H1 (cell line): ENCODE results near the gene UIMC1. TPM values are rescaled to one million over a fixed set of nuclear protein-coding genes. Genes with fewer than 3 reads are reported as not detected.

Experiments used
- CTCF ChIA-PET: fragments of 300-600 bp; sonication (Branson Sonifier 250); formaldehyde crosslinking; loops from one replicate; lab custom pipeline; 2021; ENCODE audit not compliant: partially characterized antibody; lab: Charles Lee
- POLR2A ChIA-PET: fragments of 300-600 bp; sonication (Branson Sonifier 250); formaldehyde crosslinking; loops from one replicate; lab custom pipeline; 2021; ENCODE audit warnings: inconsistent platforms; ENCODE audit not compliant: partially characterized antibody; lab: Charles Lee
- DNase-seq, 2 experiments: peaks; one replicate each; pipeline versions ENCODE4 v3.0.0 to v3.0.0-alpha.2; 2010 to 2022; ENCODE audit warnings: low spot score in 2 of 2, low read depth in 1 of 2, mixed read lengths in 1 of 2
- FAIRE-seq: peaks from 2 replicates; lab custom pipeline; 2011; peaks lifted over from hg19 to GRCh38; lab: Jason Lieb, UNC
- H2AFZ ChIP-seq: 2 replicates; pipeline ENCODE4 v1.8.1; 2012; ENCODE audit warnings: low read length, inconsistent platforms
- H2AK5ac ChIP-seq: 2 replicates; pipeline ENCODE4 v1.6.1; 2013; ENCODE audit warnings: low read depth, low read length
- H2BK120ac ChIP-seq: replicated peaks from 2 replicates; pipeline ENCODE3; 2013; ENCODE audit warnings: low read depth, low read length, inconsistent platforms
- H2BK12ac ChIP-seq: 2 replicates; pipeline ENCODE4 v1.6.1; 2013; ENCODE audit warnings: low read depth, low read length
- H2BK15ac ChIP-seq: 2 replicates; pipeline ENCODE4 v1.6.1; 2013; ENCODE audit warnings: low read length
- H2BK20ac ChIP-seq: 2 replicates; pipeline ENCODE4 v1.6.1; 2013; ENCODE audit warnings: low read length
- H2BK5ac ChIP-seq: 2 replicates; pipeline ENCODE4 v1.6.1; 2013; ENCODE audit warnings: low read depth, low read length
- H3K14ac ChIP-seq: 2 replicates; pipeline ENCODE4 v1.6.1; 2013; ENCODE audit warnings: inconsistent platforms; ENCODE audit not compliant: insufficient read length
- H3K18ac ChIP-seq: 2 replicates; pipeline ENCODE4 v1.6.1; 2013; ENCODE audit warnings: low read length; ENCODE audit errors: extremely low read depth
- H3K23ac ChIP-seq: 2 replicates; pipeline ENCODE4 v1.6.1; 2013; ENCODE audit warnings: inconsistent platforms; ENCODE audit not compliant: insufficient read length
- H3K23me2 ChIP-seq: 2 replicates; pipeline ENCODE4 v1.6.1; 2013; ENCODE audit warnings: low read depth, low read length
- H3K27ac ChIP-seq: 2 replicates; pipeline ENCODE4 v1.6.1; 2011; ENCODE audit warnings: low read depth, low read length, inconsistent platforms
- H3K27me3 ChIP-seq, 4 experiments: replicated peaks in 1 of 4; 1 replicate in 1 of 4; 2 replicates in 3 of 4; pipeline versions ENCODE4 v1.6.1 to v1.8.1; 2011 to 2013; ENCODE audit warnings: low read length in 3 of 4, mild to moderate bottlenecking in 3 of 4, inconsistent platforms in 2 of 4, mixed read lengths in 2 of 4, moderate library complexity in 1 of 4; ENCODE audit not compliant: control insufficient read depth in 3 of 4, insufficient read depth in 3 of 4; ENCODE audit errors: extremely low read depth in 1 of 4
- H3K36me3 ChIP-seq, 4 experiments: 2 replicates each; pipeline versions ENCODE4 v1.6.1 to v1.8.1; 2011 to 2013; ENCODE audit warnings: mild to moderate bottlenecking in 4 of 4, low read length in 3 of 4, moderate library complexity in 2 of 4, control low read depth in 1 of 4, inconsistent platforms in 1 of 4; ENCODE audit not compliant: insufficient read depth in 4 of 4, control insufficient read depth in 2 of 4
- H3K4ac ChIP-seq: replicated peaks from 2 replicates; pipeline ENCODE3; 2013; ENCODE audit warnings: low read length, low read depth, mixed read lengths, inconsistent platforms; ENCODE audit not compliant: insufficient read length
- H3K4me1 ChIP-seq, 4 experiments: replicated peaks in 1 of 4; 1 replicate in 1 of 4; 2 replicates in 3 of 4; pipeline versions ENCODE4 v1.6.1 to v1.8.1; 2011 to 2013; ENCODE audit warnings: low read length in 3 of 4, inconsistent platforms in 2 of 4, mixed read lengths in 1 of 4; ENCODE audit not compliant: insufficient read depth in 4 of 4, control insufficient read depth in 3 of 4
- H3K4me2 ChIP-seq, 2 experiments: 2 replicates each; pipeline versions ENCODE4 v1.6.1 to v1.8.1; 2011 to 2013; ENCODE audit warnings: low read depth in 2 of 2, low read length in 2 of 2, control low read depth in 1 of 2, inconsistent platforms in 1 of 2, mild to moderate bottlenecking in 1 of 2; ENCODE audit not compliant: insufficient read depth in 1 of 2
- H3K4me3 ChIP-seq, 4 experiments: fragments of 200-600, 300-600 bp in 1 of 4; sonication (generic), shearing (Covaris generic), sonication (Bioruptor Twin) in 1 of 4; 2 replicates each; pipeline versions ENCODE4 v1.5.1 to v1.8.1; 2011 to 2016; ENCODE audit warnings: low read length in 4 of 4, low read depth in 3 of 4, control low read depth in 2 of 4, inconsistent platforms in 2 of 4, mild to moderate bottlenecking in 2 of 4, mixed read lengths in 1 of 4, moderate library complexity in 1 of 4; ENCODE audit not compliant: insufficient read depth in 2 of 4; ENCODE audit errors: extremely low read depth in 1 of 4
- H3K56ac ChIP-seq: replicated peaks from 2 replicates; pipeline ENCODE3; 2013; ENCODE audit warnings: low read depth, mild to moderate bottlenecking, mixed read lengths, low read length, inconsistent platforms; ENCODE audit not compliant: insufficient read length
- H3K79me1 ChIP-seq: 2 replicates; pipeline ENCODE4 v1.6.1; 2013; ENCODE audit warnings: low read depth, low read length, control low read depth
- H3K79me2 ChIP-seq, 2 experiments: 2 replicates each; pipeline versions ENCODE4 v1.6.1 to v1.8.1; 2012 to 2013; ENCODE audit warnings: low read length in 2 of 2, mild to moderate bottlenecking in 2 of 2, inconsistent platforms in 1 of 2; ENCODE audit not compliant: insufficient read depth in 2 of 2, control insufficient read depth in 1 of 2
- H3K9ac ChIP-seq, 4 experiments: replicated peaks in 1 of 4; 1 replicate in 1 of 4; 2 replicates in 3 of 4; pipeline versions ENCODE4 v1.6.1 to v1.8.1; 2011 to 2013; ENCODE audit warnings: low read depth in 3 of 4, low read length in 3 of 4, control low read depth in 2 of 4, mild to moderate bottlenecking in 2 of 4, moderate library complexity in 2 of 4, inconsistent platforms in 1 of 4; ENCODE audit errors: extremely low read depth in 1 of 4
- H3K9me3 ChIP-seq, 2 experiments: 2 replicates each; pipeline versions ENCODE4 v1.6.1 to v1.8.1; 2012 to 2013; ENCODE audit warnings: mild to moderate bottlenecking in 2 of 2, moderate library complexity in 2 of 2, control low read depth in 1 of 2, inconsistent platforms in 1 of 2, low read depth in 1 of 2, low read length in 1 of 2, mixed read lengths in 1 of 2; ENCODE audit not compliant: insufficient read depth in 2 of 2
- H4K20me1 ChIP-seq, 2 experiments: replicated peaks in 1 of 2; 2 replicates each; pipeline versions ENCODE3 to v1.8.1; 2011 to 2013; ENCODE audit warnings: inconsistent platforms in 2 of 2, low read length in 2 of 2, mild to moderate bottlenecking in 1 of 2; ENCODE audit not compliant: insufficient read depth in 2 of 2, control insufficient read depth in 1 of 2
- H4K5ac ChIP-seq: 2 replicates; pipeline ENCODE4 v1.6.1; 2013; ENCODE audit warnings: low read length, low read depth, mixed read lengths, inconsistent platforms; ENCODE audit not compliant: insufficient read length
- H4K8ac ChIP-seq: 2 replicates; pipeline ENCODE4 v1.8.0; 2013; ENCODE audit warnings: mild to moderate bottlenecking, moderate library complexity, low read length, inconsistent platforms; ENCODE audit not compliant: insufficient read depth; ENCODE audit errors: extremely low read depth
- H4K91ac ChIP-seq: replicated peaks from 2 replicates; pipeline ENCODE3; 2013; ENCODE audit warnings: low read length, mixed read lengths, inconsistent platforms; ENCODE audit not compliant: insufficient read length
- HDAC6 ChIP-seq: IDR thresholded peaks from one replicate; pipeline ENCODE4 v1.7.1; 2012; ENCODE audit warnings: low read depth, mild to moderate bottlenecking, inconsistent platforms, low read length, moderate library complexity
- NANOG ChIP-seq: IDR thresholded peaks from 2 replicates; pipeline ENCODE4 v1.6.1; 2011; ENCODE audit warnings: low read length, low read depth, mild to moderate bottlenecking, inconsistent platforms; ENCODE audit not compliant: insufficient read depth, poor library complexity, severe bottlenecking
- RNF2 ChIP-seq: fragments of 200-900, 300-1000 bp; sonication (generic); IDR thresholded peaks from 2 replicates; pipeline ENCODE4 v1.7.1; 2016; ENCODE audit warnings: borderline replicate concordance, low read depth, mild to moderate bottlenecking, antibody characterized with exemption, low read length; ENCODE audit not compliant: poor library complexity, severe bottlenecking; ENCODE audit errors: missing control alignments
- SIRT6 ChIP-seq: IDR thresholded peaks from one replicate; pipeline ENCODE4 v1.7.1; 2012; ENCODE audit warnings: low read length, inconsistent platforms
- TEAD4 ChIP-seq: IDR thresholded peaks from 2 replicates; pipeline ENCODE4 v1.6.1; 2012; ENCODE audit warnings: low read depth, low read length, inconsistent platforms, mixed read lengths
- whole genome bisulfite sequencing, 2 experiments: shearing (Covaris generic) in 1 of 2; methylation state at CpG; one replicate each; pipeline versions ENCODE4 v1.1.6 to v1.1.7; 2013 to 2015; ENCODE audit warnings: low lambda C conversion rate in 2 of 2, mixed read lengths in 2 of 2, inconsistent platforms in 1 of 2, low coverage in 1 of 2, missing lambda C conversion rate in 1 of 2; ENCODE audit not compliant: insufficient replicate concordance in 2 of 2, insufficient coverage in 1 of 2, insufficient read length in 1 of 2; ENCODE audit errors: extremely low coverage in 1 of 2, missing lambda C conversion rate in 1 of 2; 5-methylcytosine and 5-hydroxymethylcytosine counted together
- polyA plus RNA-seq, 7 experiments: library from polyadenylated mRNA; depleted of rRNA in 3 of 7; stranded (reverse) in 5 of 7; unstranded in 2 of 7; fragments of >200 nt in 5 of 7; fragments of 200-250 nt in 2 of 7; gene quantifications; 1 replicate in 5 of 7; 2 replicates in 1 of 7; 4 replicates in 1 of 7; pipeline versions ENCODE4 v1.2.1 to v1.2.3, GENCODE V29; 2011 to 2013; ENCODE audit warnings: missing spikeins in 2 of 7, mixed read lengths in 2 of 7
- total RNA-seq: library from RNA; stranded (reverse); fragmentation: NEBNext Ultra II Directional; extraction: Animal tissue kit (Norgen Biotek cat#: 25700); gene quantifications from 2 replicates; pipeline ENCODE4 v1.2.1, GENCODE V29; 2021

UIMC1 gene
- total and polyA plus RNA-seq, 2 of the 8 experiments (the other 6 are each of a cell fraction or from before 2014, with no cell fraction given), result 12.8 to 43.7 TPM

DNA sequence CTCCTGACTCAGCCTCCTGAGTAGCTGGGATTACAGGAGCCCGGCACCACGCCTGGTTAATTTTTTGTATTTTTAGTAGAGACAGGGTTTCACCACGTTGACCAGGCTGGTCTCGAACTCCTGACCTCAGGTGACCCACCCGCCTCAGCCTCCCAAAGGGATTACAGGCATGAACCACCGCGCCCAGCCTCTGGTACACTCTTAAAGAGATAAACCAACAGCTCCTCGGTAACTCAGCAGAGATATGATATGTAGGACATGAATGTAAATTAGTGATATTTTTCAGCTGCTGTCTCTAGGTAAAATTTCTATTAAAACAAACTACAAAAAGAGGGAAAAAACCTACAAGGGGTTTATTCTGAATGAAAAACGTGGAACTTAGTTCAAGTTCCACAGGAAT, 64.6 kb downstream of the UIMC1 start:
- POLR2A ChIA-PET, result no interaction called here
- H3K27ac ChIP-seq, result no peak overlapping the region
- H3K27me3 ChIP-seq, result no peaks in the 10 kb centered on the region

More for the DNA sequence above, 64.6 kb downstream of the UIMC1 start:
- no peak overlapping the region for H2BK12ac ChIP-seq
- H3K56ac ChIP-seq, result no peak overlapping the region
- no peak overlapping the region for H2AFZ ChIP-seq
- no peak for DNase-seq
- no peak for FAIRE-seq
- H3K23ac ChIP-seq, result no peak overlapping the region
- peak overlapping the region; percentile 42 for H4K5ac ChIP-seq
- no peaks in the 10 kb centered on the region for H3K9me3 ChIP-seq
- H3K79me2 ChIP-seq, result no peaks in the 10 kb centered on the region
- CTCF ChIA-PET, result interaction anchor here (0.6 kb wide), 1 partner anchor 325 kb away, joined by 3 read pairs; no protein-coding TSS in a partner anchor
- H3K23me2 ChIP-seq, result no peaks in the 10 kb centered on the region
- H3K4me1 ChIP-seq, result peaks cover 2 to 30% (median 19%) of the 10 kb centered on the region in 4 experiments; a peak in 6 of 7 replicates
- no peak overlapping the region for H3K4me3 ChIP-seq
- no peak overlapping the region for H3K4me2 ChIP-seq
- no peak overlapping the region for H3K4ac ChIP-seq
- no peak overlapping the region for H2BK5ac ChIP-seq
- 92% methylated on average over 9 of the region's 9 CpGs; no CpG with 5 or more reads in 1 of the 2 experiments for WGBS, 2 experiments
- H2AK5ac ChIP-seq, result no peak overlapping the region
- H2BK120ac ChIP-seq, result no peak overlapping the region
- no peaks in the 10 kb centered on the region for H3K79me1 ChIP-seq
- TF ChIP-seq NANOG (no peak), HDAC6 (no peak), SIRT6 (no peak), TEAD4 (no peak), RNF2 (no peak)
- TF ChIP-seq, all 59 proteins: peak for 0
- Histone ChIP-seq H2BK15ac (no peak overlapping the region), H4K8ac (no peak overlapping the region), H3K18ac (no peak overlapping the region; the same call in 1 of the 2 replicates), H4K20me1 (no peaks in the 10 kb centered on the region), H2BK20ac (no peak overlapping the region), H3K14ac (no peak overlapping the region), H4K91ac (no peak overlapping the region), H3K9ac (no peak overlapping the region), H3K36me3 (peaks cover 0 to 26% (median 5%) of the 10 kb centered on the region in 4 experiments; a peak in 4 of 8 replicates)
